Lower leg skin (tissue), 4 donors: Measurements from ENCODE around the gene MICU1. TPM values are rescaled to one million over a fixed set of nuclear protein-coding genes. Genes with fewer than 3 reads are reported as not detected.

Source experiments
- DNase-seq, 2 donors: peaks; one replicate each; pipeline ENCODE4 v3.0.0-alpha.2; 2019; ENCODE audit warnings: low spot score in 2 of 2
- H3K4me3 ChIP-seq: fragments of 200-600 bp; sonication (generic); 2 replicates; pipeline ENCODE4 v1.5.1; 2017; ENCODE audit warnings: mild to moderate bottlenecking, low read depth; ENCODE audit not compliant: poor library complexity, severe bottlenecking
- POLR2A ChIP-seq, 2 donors: fragments of 450-650 bp; IDR thresholded peaks; one replicate each; pipeline ENCODE4 v1.6.1; 2016 to 2017; ENCODE audit warnings: antibody characterized with exemption in 2 of 2, mild to moderate bottlenecking in 1 of 2, moderate library complexity in 1 of 2
- WGBS, 2 donors: methylation state at CpG; one replicate each; pipeline ENCODE4 v1.1.5; 2018; 5-methylcytosine and 5-hydroxymethylcytosine counted together
- intact Hi-C: fragments of 100-400 bp; cut with DNase I; formaldehyde crosslinking; loops from one replicate; pipeline ENCODE4 v1.15.0; 2023; ENCODE audit warnings: low total_unique reads
- total RNA-seq, 4 donors: library from RNA; depleted of rRNA; stranded (reverse); fragments of >200 nt; gene quantifications; one replicate each; pipeline ENCODE4 v1.1.0, GENCODE V29; 2016
- TF ChIP-seq, protein P1 (sequence below), 3 donors: fragments of 450-650 bp; IDR thresholded peaks; one replicate each; pipeline ENCODE4 v1.5.1; 2016; ENCODE audit warnings: antibody characterized with exemption in 3 of 3, mild to moderate bottlenecking in 3 of 3, moderate library complexity in 2 of 3

Gene MICU1
- total RNA-seq, 4 donors from 2014 or later = 36.8 to 54.6 (median 46.8) TPM

- intact Hi-C loops = loop anchor here (5.0 kb wide), 1 partner anchor 293 kb away; no protein-coding TSS in a partner anchor
- 75 to 87% methylated on average over 10 to 11 of the region's 11 CpGs for WGBS, 2 donors
- H3K4me3 ChIP-seq = no peak overlapping the region
- no peak for TF ChIP-seq POLR2A (IDR thresholded peaks at IDR 0.05)
- TF ChIP-seq, protein P1, sequence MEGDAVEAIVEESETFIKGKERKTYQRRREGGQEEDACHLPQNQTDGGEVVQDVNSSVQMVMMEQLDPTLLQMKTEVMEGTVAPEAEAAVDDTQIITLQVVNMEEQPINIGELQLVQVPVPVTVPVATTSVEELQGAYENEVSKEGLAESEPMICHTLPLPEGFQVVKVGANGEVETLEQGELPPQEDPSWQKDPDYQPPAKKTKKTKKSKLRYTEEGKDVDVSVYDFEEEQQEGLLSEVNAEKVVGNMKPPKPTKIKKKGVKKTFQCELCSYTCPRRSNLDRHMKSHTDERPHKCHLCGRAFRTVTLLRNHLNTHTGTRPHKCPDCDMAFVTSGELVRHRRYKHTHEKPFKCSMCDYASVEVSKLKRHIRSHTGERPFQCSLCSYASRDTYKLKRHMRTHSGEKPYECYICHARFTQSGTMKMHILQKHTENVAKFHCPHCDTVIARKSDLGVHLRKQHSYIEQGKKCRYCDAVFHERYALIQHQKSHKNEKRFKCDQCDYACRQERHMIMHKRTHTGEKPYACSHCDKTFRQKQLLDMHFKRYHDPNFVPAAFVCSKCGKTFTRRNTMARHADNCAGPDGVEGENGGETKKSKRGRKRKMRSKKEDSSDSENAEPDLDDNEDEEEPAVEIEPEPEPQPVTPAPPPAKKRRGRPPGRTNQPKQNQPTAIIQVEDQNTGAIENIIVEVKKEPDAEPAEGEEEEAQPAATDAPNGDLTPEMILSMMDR (IDR thresholded peaks at IDR 0.05) = no peak
- no peak for DNase-seq
These were observed 280.9 kb downstream of the MICU1 start for GRCh38 chr10:72344932-72345331.

DNA sequence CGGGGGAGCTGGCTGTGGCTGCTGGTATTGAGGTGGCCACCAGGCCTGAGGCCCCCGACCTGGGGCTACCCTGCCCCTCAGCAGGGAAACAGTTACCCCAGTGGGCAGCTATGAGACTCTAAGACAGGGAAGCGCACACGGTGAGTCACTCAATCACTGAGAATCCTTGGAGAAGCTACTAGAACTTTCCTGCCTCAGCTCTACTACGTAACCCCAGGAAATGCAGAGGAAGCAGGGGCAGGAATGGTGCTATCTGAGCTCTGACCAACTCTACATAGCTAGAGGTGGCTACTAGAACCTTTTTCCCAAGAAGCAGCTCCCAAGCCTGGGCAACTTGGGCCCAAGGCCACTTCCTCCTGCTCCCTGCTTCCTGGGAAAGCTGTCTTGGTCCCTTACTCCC lies 283.0 kb downstream of the MICU1 start:
- DNase-seq = no peak
- intact Hi-C loops = loop anchor here (5.0 kb wide), 1 partner anchor 291 kb away; no protein-coding TSS in a partner anchor
- H3K4me3 ChIP-seq = no peak overlapping the region
- WGBS, 2 donors = 91 to 96% methylated on average over 5 of the region's 5 CpGs
- TF ChIP-seq, protein P1 (IDR thresholded peaks at IDR 0.05) = no peak
- TF ChIP-seq POLR2A (IDR thresholded peaks at IDR 0.05) = no peak

DNA sequence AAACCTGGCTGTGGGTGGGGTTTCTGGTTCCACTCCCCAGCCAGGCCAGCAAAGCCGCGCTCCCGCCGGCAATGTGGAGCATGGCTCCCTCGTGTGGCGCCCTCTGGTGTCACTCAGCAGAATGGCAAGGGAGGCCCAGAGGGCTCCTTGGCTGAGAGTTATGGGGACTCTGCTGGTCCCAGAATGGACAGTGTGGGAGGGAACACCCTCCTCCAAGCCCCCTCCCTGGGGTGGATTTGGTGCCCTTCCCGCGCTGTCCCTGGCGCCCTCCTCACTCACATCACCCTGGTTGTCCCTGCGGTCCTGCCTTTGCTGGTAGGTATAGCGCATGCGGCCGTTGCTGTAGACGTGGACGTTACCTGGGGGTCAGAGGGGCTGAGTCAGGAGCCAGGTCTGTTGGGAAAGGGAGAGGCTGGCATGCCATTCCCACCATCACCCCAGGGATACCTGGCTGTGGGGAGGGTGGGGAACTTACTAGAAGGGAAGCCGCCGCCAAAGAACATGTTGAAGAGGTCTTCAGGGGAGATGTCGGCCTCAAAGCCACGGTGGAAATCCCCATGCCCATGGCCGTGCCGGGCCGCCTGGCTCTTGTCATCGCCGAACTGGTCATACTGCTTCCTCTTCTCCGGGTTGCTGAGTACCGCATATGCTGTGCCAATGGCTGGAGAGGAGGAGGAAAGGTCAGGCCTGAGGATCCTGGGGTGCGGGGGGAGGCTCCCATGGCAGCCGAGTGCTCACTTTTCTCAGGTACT lies 285.2 kb downstream of the MICU1 start:
- 52 to 56% methylated on average over 26 to 28 of the region's 28 CpGs for WGBS, 2 donors
- TF ChIP-seq, protein P1 (IDR thresholded peaks at IDR 0.05) = peak in 1 of 3 donors; percentile 81
- no peak for TF ChIP-seq POLR2A (IDR thresholded peaks at IDR 0.05)
- H3K4me3 ChIP-seq = no peak overlapping the region
- intact Hi-C loops = loop anchor here (5.0 kb wide), 1 partner anchor 288 kb away; no protein-coding TSS in a partner anchor
- peak in 1 of 2 donors; percentile 94 for DNase-seq

DNA sequence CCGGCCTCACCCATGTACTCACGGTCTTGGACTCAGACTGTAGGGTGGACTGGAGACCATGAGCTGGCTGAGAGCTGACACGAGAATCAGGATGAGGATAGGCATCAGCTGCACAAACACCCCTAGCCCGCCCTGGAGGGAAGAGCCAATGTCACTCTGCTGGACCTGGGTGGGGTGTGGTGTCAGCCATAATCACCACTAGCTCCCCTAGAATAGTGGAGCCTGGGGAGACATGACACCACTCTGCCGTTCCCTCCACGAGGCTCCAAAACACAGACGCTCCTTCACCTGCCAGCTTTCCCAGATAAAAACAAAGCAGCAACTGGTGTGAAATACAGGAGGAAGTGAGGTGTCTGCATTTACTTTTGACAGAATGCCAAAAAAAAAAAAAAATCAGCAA lies 287.7 kb downstream of the MICU1 start:
- WGBS, 2 donors = 85 to 87% methylated on average over 7 of the region's 7 CpGs
- intact Hi-C loops = loop anchor here (10.0 kb wide), 3 partner anchors 63 to 383 kb away; partner anchors contain the start of gene DDIT4

DNA sequence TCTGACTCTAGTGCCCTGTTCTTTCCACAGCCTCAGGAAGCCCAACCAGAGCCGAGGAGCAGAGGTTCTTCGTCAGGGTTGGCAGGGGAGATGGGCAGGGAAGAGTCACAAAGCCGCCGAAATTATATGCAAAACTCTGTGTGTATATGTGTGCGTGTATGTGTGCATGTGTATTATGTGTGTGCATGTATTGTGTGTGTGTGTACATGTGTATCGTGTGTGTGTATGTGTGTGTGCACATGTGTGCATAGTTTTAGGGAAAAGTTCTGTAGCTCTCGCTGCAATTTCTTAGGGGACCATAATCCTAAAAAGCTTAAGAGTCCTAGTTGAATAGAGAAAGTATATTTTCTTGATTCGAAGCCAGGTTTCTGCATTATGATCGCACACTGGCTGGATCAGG lies 288.2 kb downstream of the MICU1 start:
- DNase-seq = no peak
- H3K4me3 ChIP-seq = no peak overlapping the region
- 87 to 89% methylated on average over 9 of the region's 9 CpGs for WGBS, 2 donors
- intact Hi-C loops = loop anchor here (10.0 kb wide), 3 partner anchors 63 to 383 kb away; partner anchors contain the start of gene DDIT4
- TF ChIP-seq POLR2A (IDR thresholded peaks at IDR 0.05) = no peak

More for the DNA sequence above, 287.7 kb downstream of the MICU1 start:
- no peak overlapping the region for H3K4me3 ChIP-seq
- TF ChIP-seq POLR2A (IDR thresholded peaks at IDR 0.05) = no peak
- TF ChIP-seq, protein P1 (IDR thresholded peaks at IDR 0.05) = no peak
- no peak for DNase-seq

- 23 to 36% methylated on average over 5 of the region's 5 CpGs for WGBS, 2 donors
- DNase-seq = peak; percentile 76 to 96
- intact Hi-C loops = loop anchor here (10.0 kb wide), 3 partner anchors 62 to 382 kb away; partner anchors contain the start of gene DDIT4
- TF ChIP-seq, protein P1 (IDR thresholded peaks at IDR 0.05) = peak in 1 of 3 donors; percentile 91
- no peak for TF ChIP-seq POLR2A (IDR thresholded peaks at IDR 0.05)
- H3K4me3 ChIP-seq = no peak overlapping the region
These were observed 288.7 kb downstream of the MICU1 start for GRCh38 chr10:72337039-72337629.
